ENCODE results near the gene PPM1M.

PPM1M gene

DNA sequence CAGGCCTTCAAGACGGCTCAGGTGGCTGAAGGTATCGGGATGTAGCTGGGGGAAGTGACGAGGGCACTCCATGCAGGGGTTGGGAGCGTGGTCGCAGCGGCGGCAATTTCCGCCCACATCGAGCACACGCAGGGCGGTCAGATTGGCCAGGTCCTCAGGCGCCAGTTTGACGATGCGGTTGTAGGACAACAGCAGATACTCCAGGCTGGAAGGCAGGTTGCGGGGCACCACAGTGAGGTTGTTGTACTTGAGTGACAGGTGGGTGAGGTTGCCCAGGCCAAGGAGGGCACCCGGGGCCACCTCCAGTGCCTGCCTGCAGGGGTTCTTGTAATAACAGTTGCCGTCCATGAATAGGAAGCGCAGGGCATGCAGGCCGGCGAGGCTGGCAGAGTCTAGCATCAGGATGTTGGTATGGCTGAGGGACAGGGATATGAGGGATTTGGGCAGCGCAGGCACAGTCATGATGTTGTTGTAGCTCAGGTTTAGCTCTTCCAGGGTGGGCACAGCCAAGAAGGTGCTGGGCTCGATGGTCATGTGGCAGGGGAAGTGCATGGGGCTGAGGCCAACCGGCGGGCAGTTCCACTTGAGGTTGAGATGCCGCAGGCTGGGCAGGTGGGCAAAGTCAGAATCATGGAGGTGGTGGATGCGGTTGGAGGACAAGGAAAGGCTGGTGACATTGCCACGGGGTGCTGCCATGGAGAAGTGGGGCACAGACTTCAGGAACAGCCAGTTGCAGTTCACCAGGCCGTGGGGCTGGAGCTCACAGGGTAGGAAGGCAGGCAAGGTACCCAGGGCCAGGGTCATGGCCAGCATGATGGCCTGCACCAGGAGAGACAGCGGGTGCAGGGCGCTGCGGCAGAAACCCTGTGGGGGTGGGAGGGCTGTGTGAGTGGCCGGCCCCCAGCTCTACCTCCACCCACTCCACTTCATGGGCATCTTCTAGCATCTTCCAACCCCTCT, 21.8 kb upstream of the PPM1M start:
- DNase-seq (ENCODE audit: low read depth, low spot score): no peak
- Histone ChIP-seq H3K4me3 (ENCODE audit: low read length) (no peak overlapping the region), H3K9me3 (ENCODE audit: control insufficient read depth, insufficient read depth, low read length) (no peaks in the 10 kb centered on the region), H3K27ac (ENCODE audit: low read length) (no peak overlapping the region), H3K36me3 (ENCODE audit: control insufficient read depth, insufficient read depth, low read length) (no peaks in the 10 kb centered on the region; the same call in 1 of the 2 replicates), H3K4me1 (ENCODE audit: control insufficient read depth, insufficient read depth, low read length) (peaks cover 4% of the 10 kb centered on the region; the same call in 1 of the 2 replicates), H3K27me3 (ENCODE audit: control insufficient read depth, insufficient read depth, low read length) (no peaks in the 10 kb centered on the region)
- no CpG with 5 or more reads among the region's 32 CpGs for WGBS (ENCODE audit: insufficient coverage, insufficient read length)

DNA sequence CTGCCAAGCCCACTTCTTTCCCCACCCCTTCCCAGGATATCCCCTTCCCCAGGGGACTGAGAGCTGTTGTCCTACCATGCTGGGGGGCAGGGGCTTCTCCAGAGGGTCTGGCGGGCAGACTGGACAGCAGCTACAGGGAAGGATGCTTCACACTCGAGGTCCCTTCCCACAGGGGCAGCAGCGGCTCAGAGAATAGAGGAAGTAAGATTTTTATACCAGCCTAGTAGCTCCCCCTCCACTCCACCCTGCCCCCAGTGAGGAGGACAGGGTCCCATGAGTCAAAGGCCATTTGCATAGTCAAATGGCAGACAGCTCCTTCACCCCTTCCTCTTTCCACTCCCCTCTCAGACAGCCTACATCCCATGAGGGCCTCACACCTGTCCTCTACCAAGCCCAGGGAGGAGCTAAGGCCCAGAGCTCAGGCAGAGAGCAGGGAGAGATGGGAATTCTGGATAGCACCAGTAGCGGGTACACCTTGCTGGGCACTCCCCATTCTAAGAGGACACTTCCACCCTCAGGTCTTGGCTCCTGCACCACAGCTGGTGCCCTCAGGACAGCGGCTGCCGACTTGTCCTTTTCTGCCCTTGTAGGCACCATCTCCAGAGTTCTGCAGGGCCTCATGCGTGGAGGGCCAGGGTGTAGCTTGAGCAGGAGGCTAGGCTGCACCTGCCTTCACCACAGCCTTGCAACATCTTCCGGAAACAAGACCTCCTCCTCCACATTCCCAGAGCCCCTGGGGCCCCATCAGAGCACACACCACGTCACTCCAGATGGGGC, 19.9 kb upstream of the PPM1M start, which contains the start of gene TLR9:
TLR9 (minus strand) TSS at position 194 of the 777 bp plus-strand sequence; CDS start at position 78, 116 bp downstream.
- no peak within 1 kb of the TSS for H3K4me3 ChIP-seq (ENCODE audit: low read length)
- DNase-seq (ENCODE audit: low read depth, low spot score): no peak

DNA sequence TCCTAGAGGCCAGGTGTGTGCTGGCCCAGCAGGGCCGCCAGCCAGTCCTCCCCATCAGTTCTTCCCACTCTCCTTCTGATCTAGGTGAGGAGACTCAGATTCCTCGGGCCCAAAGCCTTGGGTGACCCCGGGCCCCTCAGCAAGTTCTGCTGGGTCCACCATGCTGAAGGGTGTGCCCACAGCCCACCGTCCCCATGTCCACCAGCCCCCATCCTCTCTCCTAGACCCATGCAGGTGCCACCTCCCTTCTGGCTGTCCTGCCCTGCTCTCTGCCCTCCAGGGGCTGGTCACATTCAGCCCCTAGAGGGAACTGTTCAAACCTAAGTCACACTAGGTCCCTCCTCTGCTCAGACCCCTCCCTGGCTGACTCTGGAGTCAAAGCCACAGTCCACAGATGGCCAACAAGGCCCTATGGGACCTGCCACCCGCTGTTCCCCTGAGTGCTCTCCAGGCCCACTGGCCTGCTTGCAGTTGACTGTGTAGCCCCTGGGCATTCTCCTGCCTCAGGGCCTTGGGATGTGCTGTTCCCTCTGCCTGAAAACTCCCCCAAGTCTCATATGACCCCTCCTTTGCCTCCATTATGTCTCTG, 19.2 kb upstream of the PPM1M start:
- peaks cover 4% of the 10 kb centered on the region; the same call in 1 of the 2 replicates for H3K4me1 ChIP-seq (ENCODE audit: control insufficient read depth, insufficient read depth, low read length)
- no peak for DNase-seq (ENCODE audit: low read depth, low spot score)
- H3K27ac ChIP-seq (ENCODE audit: low read length): no peak overlapping the region
- no peak overlapping the region for H3K4me3 ChIP-seq (ENCODE audit: low read length)
- no peaks in the 10 kb centered on the region for H3K9me3 ChIP-seq (ENCODE audit: control insufficient read depth, insufficient read depth, low read length)
- no CpG with 5 or more reads among the region's 5 CpGs for WGBS (ENCODE audit: insufficient coverage, insufficient read length)
- H3K27me3 ChIP-seq (ENCODE audit: control insufficient read depth, insufficient read depth, low read length): no peaks in the 10 kb centered on the region
- H3K36me3 ChIP-seq (ENCODE audit: control insufficient read depth, insufficient read depth, low read length): peaks cover 24% of the 10 kb centered on the region

More for the DNA sequence above, 19.9 kb upstream of the PPM1M start, which contains the start of gene TLR9:
- Histone ChIP-seq H3K27ac (ENCODE audit: low read length) (no peak within 1 kb of the TSS), H3K27me3 (ENCODE audit: control insufficient read depth, insufficient read depth, low read length) (no peaks in the 10 kb centered on the region), H3K4me1 (ENCODE audit: control insufficient read depth, insufficient read depth, low read length) (peaks cover 4% of the 10 kb centered on the region; the same call in 1 of the 2 replicates), H3K9me3 (ENCODE audit: control insufficient read depth, insufficient read depth, low read length) (no peaks in the 10 kb centered on the region), H3K36me3 (ENCODE audit: control insufficient read depth, insufficient read depth, low read length) (peaks cover 18% of the 10 kb centered on the region)
- no CpG with 5 or more reads among the region's 9 CpGs for WGBS (ENCODE audit: insufficient coverage, insufficient read length)

- Histone ChIP-seq H3K27ac (ENCODE audit: low read length) (no peak overlapping the region), H3K9me3 (ENCODE audit: control insufficient read depth, insufficient read depth, low read length) (no peaks in the 10 kb centered on the region), H3K4me3 (ENCODE audit: low read length) (no peak overlapping the region), H3K36me3 (ENCODE audit: control insufficient read depth, insufficient read depth, low read length) (peaks cover 25% of the 10 kb centered on the region), H3K4me1 (ENCODE audit: control insufficient read depth, insufficient read depth, low read length) (peaks cover 4% of the 10 kb centered on the region; the same call in 1 of the 2 replicates), H3K27me3 (ENCODE audit: control insufficient read depth, insufficient read depth, low read length) (no peaks in the 10 kb centered on the region)
- DNase-seq (ENCODE audit: low read depth, low spot score): no peak
- no CpG with 5 or more reads among the region's 4 CpGs for WGBS (ENCODE audit: insufficient coverage, insufficient read length)
Measured at GRCh38 chr3:52227117-52227516, 18.4 kb upstream of the PPM1M start.

GRCh38 chr3:52227766-52228165, 17.8 kb upstream of the PPM1M start:
- Histone ChIP-seq H3K4me1 (ENCODE audit: control insufficient read depth, insufficient read depth, low read length) (peaks cover 4% of the 10 kb centered on the region; the same call in 1 of the 2 replicates), H3K27ac (ENCODE audit: low read length) (no peak overlapping the region)
- no peak for DNase-seq (ENCODE audit: low read depth, low spot score)

DNA sequence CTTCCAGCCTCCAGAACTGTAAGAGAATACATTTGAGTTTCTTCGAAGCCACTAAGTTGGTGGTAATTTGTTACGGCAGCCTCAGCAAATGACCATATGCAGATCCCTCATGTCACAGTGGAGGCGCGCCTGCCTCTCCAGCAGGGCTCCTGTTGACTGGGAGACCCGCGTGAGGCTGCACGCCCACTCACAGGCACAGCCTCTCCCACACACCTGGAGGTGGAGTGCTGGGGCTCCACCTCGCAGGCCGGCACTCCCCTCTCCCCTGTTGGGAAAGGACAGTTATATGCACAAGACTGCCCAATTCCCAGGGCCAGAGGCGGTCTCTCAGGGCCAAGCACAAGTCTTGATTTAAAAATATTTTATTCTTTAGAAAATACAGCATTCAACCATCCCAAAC, 17.3 kb upstream of the PPM1M start:
- Histone ChIP-seq H3K4me1 (ENCODE audit: control insufficient read depth, insufficient read depth, low read length) (peaks cover 4% of the 10 kb centered on the region; the same call in 1 of the 2 replicates), H3K27ac (ENCODE audit: low read length) (no peak overlapping the region), H3K36me3 (ENCODE audit: control insufficient read depth, insufficient read depth, low read length) (peaks cover 25% of the 10 kb centered on the region), H3K9me3 (ENCODE audit: control insufficient read depth, insufficient read depth, low read length) (no peaks in the 10 kb centered on the region), H3K4me3 (ENCODE audit: low read length) (no peak overlapping the region), H3K27me3 (ENCODE audit: control insufficient read depth, insufficient read depth, low read length) (no peaks in the 10 kb centered on the region)
- DNase-seq (ENCODE audit: low read depth, low spot score): no peak
- WGBS (ENCODE audit: insufficient coverage, insufficient read length): no CpG with 5 or more reads among the region's 10 CpGs

More at GRCh38 chr3:52227766-52228165, 17.8 kb upstream of the PPM1M start:
- no peaks in the 10 kb centered on the region for H3K27me3 ChIP-seq (ENCODE audit: control insufficient read depth, insufficient read depth, low read length)
- H3K4me3 ChIP-seq (ENCODE audit: low read length): no peak overlapping the region
- H3K36me3 ChIP-seq (ENCODE audit: control insufficient read depth, insufficient read depth, low read length): peaks cover 25% of the 10 kb centered on the region
- no peaks in the 10 kb centered on the region for H3K9me3 ChIP-seq (ENCODE audit: control insufficient read depth, insufficient read depth, low read length)
- no CpG with 5 or more reads among the region's 7 CpGs for WGBS (ENCODE audit: insufficient coverage, insufficient read length)

DNA sequence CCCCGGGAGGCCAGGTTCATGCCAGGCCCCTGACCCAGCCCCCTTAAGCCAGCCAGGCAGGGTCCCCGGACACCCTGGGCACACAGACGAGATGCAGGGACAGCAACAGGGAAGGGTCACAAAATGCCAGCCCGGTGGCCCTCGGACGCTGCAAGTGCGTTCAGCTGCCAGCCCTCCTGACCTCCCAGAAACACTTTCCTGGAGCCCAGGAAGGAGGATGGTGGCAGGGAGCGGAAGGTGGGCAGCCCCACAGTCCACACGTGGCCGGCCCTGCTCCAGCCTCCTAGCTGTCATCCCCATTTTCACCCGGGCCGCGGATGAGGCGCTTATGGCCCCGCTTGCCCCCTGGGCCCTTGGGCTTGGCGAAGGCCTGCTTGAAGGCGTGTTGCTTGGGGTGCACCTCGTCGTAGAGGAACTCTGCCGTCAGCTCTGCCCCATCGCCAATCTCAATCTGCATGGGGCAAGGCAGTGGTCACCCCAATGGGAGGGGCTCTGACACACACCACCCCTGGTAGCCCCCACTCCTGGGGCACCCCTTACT, 16.7 kb upstream of the PPM1M start:
- Histone ChIP-seq H3K4me1 (ENCODE audit: control insufficient read depth, insufficient read depth, low read length) (peaks cover 4% of the 10 kb centered on the region; the same call in 1 of the 2 replicates), H3K27ac (ENCODE audit: low read length) (no peak overlapping the region), H3K4me3 (ENCODE audit: low read length) (no peak overlapping the region), H3K9me3 (ENCODE audit: control insufficient read depth, insufficient read depth, low read length) (no peaks in the 10 kb centered on the region), H3K27me3 (ENCODE audit: control insufficient read depth, insufficient read depth, low read length) (no peaks in the 10 kb centered on the region), H3K36me3 (ENCODE audit: control insufficient read depth, insufficient read depth, low read length) (peaks cover 25% of the 10 kb centered on the region)
- no CpG with 5 or more reads among the region's 21 CpGs for WGBS (ENCODE audit: insufficient coverage, insufficient read length)
- DNase-seq (ENCODE audit: low read depth, low spot score): no peak

DNA sequence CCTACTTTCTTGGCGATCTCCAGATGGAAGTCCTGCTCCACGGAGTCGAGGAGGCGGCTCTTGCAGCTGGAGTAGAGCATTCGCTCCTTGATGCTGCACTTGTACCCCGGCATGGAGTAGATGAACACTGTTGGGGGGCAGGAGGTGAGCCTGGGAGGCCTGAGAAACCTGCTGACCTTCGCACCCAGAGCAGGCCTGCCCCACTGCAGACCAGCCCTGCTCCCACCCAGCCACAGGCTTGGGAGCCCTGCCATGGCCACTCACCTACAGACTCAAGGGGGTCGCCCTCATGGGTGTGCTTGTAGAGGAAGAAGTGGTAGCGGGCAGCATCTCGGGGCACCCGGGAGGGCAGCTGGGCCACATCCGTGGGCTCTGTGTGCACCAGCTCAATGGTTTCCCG, 15.9 kb upstream of the PPM1M start:
- Histone ChIP-seq H3K27ac (ENCODE audit: low read length) (no peak overlapping the region), H3K27me3 (ENCODE audit: control insufficient read depth, insufficient read depth, low read length) (no peaks in the 10 kb centered on the region), H3K4me3 (ENCODE audit: low read length) (no peak overlapping the region), H3K9me3 (ENCODE audit: control insufficient read depth, insufficient read depth, low read length) (no peaks in the 10 kb centered on the region), H3K4me1 (ENCODE audit: control insufficient read depth, insufficient read depth, low read length) (peaks cover 4% of the 10 kb centered on the region; the same call in 1 of the 2 replicates), H3K36me3 (ENCODE audit: control insufficient read depth, insufficient read depth, low read length) (peaks cover 25% of the 10 kb centered on the region)
- WGBS (ENCODE audit: insufficient coverage, insufficient read length): no CpG with 5 or more reads among the region's 13 CpGs
- DNase-seq (ENCODE audit: low read depth, low spot score): no peak

DNA sequence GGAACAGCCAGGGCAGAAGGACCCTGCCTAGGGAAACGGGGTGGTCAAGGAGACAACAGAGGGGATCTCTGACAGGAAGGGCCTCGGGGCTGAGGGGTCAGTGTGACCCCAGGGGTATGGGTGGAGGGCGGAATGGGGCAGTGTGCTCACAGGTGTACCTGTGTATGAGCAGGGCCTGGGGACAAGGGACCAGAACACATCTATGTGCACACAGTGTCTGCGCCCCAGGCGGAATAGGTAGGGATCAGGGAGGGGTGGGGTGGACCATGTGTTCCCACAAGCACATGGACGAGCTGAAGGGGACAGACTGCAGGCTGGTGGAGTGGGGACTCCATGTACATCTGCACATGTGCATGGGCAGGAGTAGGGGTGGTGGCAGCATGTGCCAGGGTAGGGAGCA, 15.1 kb upstream of the PPM1M start:
- Histone ChIP-seq H3K4me1 (ENCODE audit: control insufficient read depth, insufficient read depth, low read length) (peaks cover 3% of the 10 kb centered on the region; the same call in 1 of the 2 replicates), H3K27me3 (ENCODE audit: control insufficient read depth, insufficient read depth, low read length) (no peaks in the 10 kb centered on the region), H3K27ac (ENCODE audit: low read length) (no peak overlapping the region), H3K9me3 (ENCODE audit: control insufficient read depth, insufficient read depth, low read length) (no peaks in the 10 kb centered on the region), H3K4me3 (ENCODE audit: low read length) (no peak overlapping the region), H3K36me3 (ENCODE audit: control insufficient read depth, insufficient read depth, low read length) (peaks cover 25% of the 10 kb centered on the region)
- DNase-seq (ENCODE audit: low read depth, low spot score): no peak
- no CpG with 5 or more reads among the region's 6 CpGs for WGBS (ENCODE audit: insufficient coverage, insufficient read length)
